Muscle layer of duodenum (tissue), 2 donors: ENCODE measurements around the gene VPS37C.

Experiments
- H3K27ac ChIP-seq: one replicate; pipeline ENCODE4 v1.7.0; 2013; ENCODE audit warnings: mild to moderate bottlenecking, low read length
- H3K27me3 ChIP-seq: one replicate; pipeline ENCODE4 v1.7.0; 2013; ENCODE audit warnings: low read depth, mild to moderate bottlenecking, control low read depth, low read length
- H3K36me3 ChIP-seq, 2 donors: one replicate each; pipeline ENCODE4 v1.7.0; 2013; ENCODE audit warnings: low read length in 2 of 2, control low read depth in 1 of 2, mild to moderate bottlenecking in 1 of 2; ENCODE audit not compliant: insufficient read depth in 2 of 2, control insufficient read depth in 1 of 2
- H3K4me1 ChIP-seq, 2 donors: one replicate each; pipeline ENCODE4 v1.7.0; 2013; ENCODE audit warnings: low read length in 2 of 2, mild to moderate bottlenecking in 2 of 2, control low read depth in 1 of 2, moderate library complexity in 1 of 2; ENCODE audit not compliant: insufficient read depth in 2 of 2, control insufficient read depth in 1 of 2
- H3K4me3 ChIP-seq, 2 donors: one replicate each; pipeline ENCODE4 v1.7.0; 2013; ENCODE audit warnings: low read length in 2 of 2, low read depth in 1 of 2, mild to moderate bottlenecking in 1 of 2
- H3K9me3 ChIP-seq, 2 donors: one replicate each; pipeline ENCODE4 v1.7.0; 2013; ENCODE audit warnings: low read length in 2 of 2, control low read depth in 1 of 2, mild to moderate bottlenecking in 1 of 2; ENCODE audit not compliant: control insufficient read depth in 1 of 2
- donor health status: healthy.

Gene VPS37C

DNA sequence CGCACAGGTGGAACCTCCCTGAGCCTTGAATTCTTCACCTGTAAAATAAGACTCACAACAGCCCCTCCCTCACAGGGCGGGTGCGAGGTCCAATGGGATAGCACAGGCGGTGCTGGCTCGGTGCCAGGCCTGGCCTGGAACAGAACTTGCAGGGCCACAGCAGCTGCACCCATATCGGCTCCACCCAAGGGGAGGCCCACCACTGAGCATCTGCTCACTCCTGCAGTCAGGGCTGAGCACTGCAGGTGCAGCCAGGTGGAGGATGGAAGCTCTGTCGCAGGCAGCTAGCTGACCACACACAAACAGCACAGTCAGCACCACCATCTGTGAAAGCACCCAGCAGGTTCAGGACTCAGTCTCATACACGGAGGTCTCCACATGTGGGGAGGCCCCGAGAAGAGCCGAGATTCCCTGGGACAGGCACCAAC, 19.6 kb downstream of the VPS37C start:
- no peaks in the 10 kb centered on the region for H3K27me3 ChIP-seq
- H3K36me3 ChIP-seq = peaks cover 10 to 15% of the 10 kb centered on the region in 2 donors
- peaks cover 5 to 25% of the 10 kb centered on the region in 2 donors for H3K4me1 ChIP-seq
- no peaks in the 10 kb centered on the region for H3K9me3 ChIP-seq
- no peak overlapping the region for H3K27ac ChIP-seq
- H3K4me3 ChIP-seq = no peak overlapping the region

- peaks cover 5 to 25% of the 10 kb centered on the region in 2 donors for H3K4me1 ChIP-seq
- H3K36me3 ChIP-seq = peaks cover 10 to 15% of the 10 kb centered on the region in 2 donors
- no peak overlapping the region for H3K4me3 ChIP-seq
- no peaks in the 10 kb centered on the region for H3K27me3 ChIP-seq
- H3K27ac ChIP-seq = no peak overlapping the region
- H3K9me3 ChIP-seq = no peaks in the 10 kb centered on the region
These were observed 20.8 kb downstream of the VPS37C start for GRCh38 chr11:61140416-61140815.

DNA sequence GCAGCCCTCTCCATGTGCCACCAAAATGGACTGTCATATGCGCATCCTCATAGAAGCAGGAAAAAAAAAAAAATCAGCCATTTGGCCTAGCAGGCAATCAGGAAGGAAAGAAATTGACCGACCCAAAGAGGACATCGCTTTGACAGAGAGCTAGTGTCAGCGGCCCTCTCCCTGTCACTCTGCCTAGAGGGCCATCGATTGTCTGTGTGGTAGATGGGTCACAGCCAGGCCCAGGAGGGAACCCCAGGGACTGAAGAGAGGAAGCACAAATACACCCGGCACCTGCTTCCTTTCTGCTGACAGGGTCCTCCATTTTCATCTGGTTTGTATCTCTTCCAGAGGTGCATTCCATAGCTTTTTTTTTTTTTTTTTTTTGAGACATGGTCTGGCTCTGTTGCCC, 21.8 kb downstream of the VPS37C start:
- Histone ChIP-seq H3K27ac (no peak overlapping the region), H3K4me3 (no peak overlapping the region)

DNA sequence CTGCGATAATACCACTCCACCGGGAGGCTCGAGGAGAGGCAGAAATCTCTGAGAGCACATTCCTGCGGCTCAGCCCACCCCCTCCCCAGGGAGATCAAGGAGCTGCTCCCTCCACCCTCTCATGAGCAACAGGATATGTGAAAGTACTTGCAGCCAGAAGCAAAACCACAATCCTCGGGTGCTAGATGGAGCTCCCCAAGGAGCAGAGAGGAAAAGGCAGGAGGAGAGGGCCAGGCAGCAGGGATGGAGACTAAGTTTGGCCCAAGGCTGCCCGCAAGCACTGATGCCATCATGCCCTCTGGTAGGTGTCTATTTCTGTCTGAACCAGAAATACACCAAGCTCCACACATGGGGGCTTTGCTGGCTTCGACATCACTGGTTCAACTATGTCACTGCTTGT, 22.3 kb downstream of the VPS37C start:
- H3K27ac ChIP-seq = no peak overlapping the region

More for the DNA sequence above, 21.8 kb downstream of the VPS37C start:
- Histone ChIP-seq H3K9me3 (no peaks in the 10 kb centered on the region), H3K36me3 (peaks cover 18 to 24% of the 10 kb centered on the region in 2 donors), H3K27me3 (no peaks in the 10 kb centered on the region), H3K4me1 (peaks cover 5 to 25% of the 10 kb centered on the region in 2 donors)

DNA sequence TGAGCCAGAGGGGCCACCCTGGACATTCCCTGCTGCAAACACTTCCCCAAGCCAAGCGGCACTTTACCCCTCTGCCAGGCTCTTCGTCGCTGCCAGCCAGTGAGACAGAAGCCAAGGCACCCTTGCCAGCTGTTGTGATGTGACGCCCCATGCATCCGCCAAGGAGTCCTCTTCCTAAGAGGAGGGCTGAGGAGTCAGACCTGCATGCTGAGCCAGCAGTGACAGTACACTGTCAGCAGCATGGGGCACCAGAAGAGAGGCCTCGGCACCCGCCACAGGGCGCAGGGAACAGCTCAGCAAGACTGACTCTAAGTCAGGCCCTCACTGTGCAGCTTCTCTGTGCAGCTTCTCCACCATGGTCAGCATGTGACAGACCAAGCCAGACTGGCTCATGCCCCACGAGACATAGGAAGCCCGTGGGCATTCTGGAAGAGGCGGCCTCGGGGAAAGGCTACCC, 26.4 kb downstream of the VPS37C start:
- Histone ChIP-seq H3K27ac (no peak overlapping the region), H3K4me3 (no peak overlapping the region), H3K36me3 (peaks cover 29 to 52% of the 10 kb centered on the region in 2 donors), H3K4me1 (peaks cover 7 to 19% of the 10 kb centered on the region in 2 donors), H3K9me3 (no peaks in the 10 kb centered on the region), H3K27me3 (no peaks in the 10 kb centered on the region)

More for the DNA sequence above, 22.3 kb downstream of the VPS37C start:
- peaks cover 5 to 25% of the 10 kb centered on the region in 2 donors for H3K4me1 ChIP-seq
- H3K9me3 ChIP-seq = no peaks in the 10 kb centered on the region
- no peaks in the 10 kb centered on the region for H3K27me3 ChIP-seq
- no peak overlapping the region for H3K4me3 ChIP-seq
- peaks cover 18 to 29% of the 10 kb centered on the region in 2 donors for H3K36me3 ChIP-seq

DNA sequence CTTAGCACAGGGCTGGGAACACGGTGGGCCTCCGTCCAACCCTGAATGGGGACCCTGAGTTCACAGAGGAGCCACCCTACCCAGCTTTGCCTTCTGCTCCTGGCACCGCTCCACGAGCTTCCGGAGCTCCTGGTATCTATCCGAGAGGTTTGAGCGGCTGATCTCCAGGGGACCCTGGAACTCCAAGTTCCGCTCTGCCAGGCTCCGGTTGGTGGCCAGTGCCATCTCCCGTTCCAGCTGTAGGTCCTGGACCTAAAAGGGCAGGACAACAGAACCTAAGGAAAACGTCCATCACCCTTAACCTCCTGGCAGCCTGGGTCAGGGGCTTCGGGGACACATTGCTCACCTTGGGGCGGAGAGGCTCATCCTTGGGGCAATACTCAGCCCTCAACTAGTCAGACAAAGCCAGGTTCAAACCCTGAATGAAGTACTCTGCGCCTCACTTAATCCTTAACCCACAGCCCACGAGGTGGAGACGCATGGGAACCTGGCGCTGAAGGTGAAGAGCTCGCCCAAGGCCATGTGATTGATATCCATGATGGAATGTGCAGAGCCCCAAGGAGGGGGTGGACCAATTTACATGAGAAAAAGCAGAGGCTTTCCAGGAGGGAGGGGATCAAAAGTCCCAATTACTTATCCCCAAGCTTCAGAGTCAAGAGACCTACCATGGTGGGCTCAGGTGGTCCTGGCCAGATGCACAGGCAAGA, 27.1 kb downstream of the VPS37C start:
- Histone ChIP-seq H3K4me3 (no peak overlapping the region), H3K4me1 (peaks cover 7 to 13% of the 10 kb centered on the region in 2 donors), H3K9me3 (no peaks in the 10 kb centered on the region), H3K36me3 (peaks cover 29 to 52% of the 10 kb centered on the region in 2 donors), H3K27me3 (no peaks in the 10 kb centered on the region), H3K27ac (no peak overlapping the region)

DNA sequence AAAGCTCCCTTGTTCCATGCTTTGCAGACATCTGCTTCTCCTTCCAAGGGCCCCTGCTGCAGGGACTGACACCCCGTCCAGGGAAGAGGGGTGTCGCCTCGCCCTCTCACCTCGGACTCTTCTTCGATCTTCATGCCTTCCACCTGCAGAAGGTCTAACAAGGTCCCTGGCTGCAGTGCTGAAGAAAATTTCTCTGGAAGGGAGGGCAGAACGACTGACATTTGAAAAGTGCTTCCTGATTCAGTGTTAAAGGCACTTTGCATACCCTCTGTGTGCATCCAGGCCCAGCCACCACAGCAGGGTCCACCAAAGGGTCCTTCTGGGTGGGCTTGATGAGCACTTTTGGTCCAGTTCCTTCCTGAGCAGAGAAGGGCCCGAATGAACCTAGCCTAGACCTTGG, 28.1 kb downstream of the VPS37C start:
- H3K27ac ChIP-seq = no peak overlapping the region
- peaks cover 7% of the 10 kb centered on the region in 2 donors for H3K4me1 ChIP-seq
- no peaks in the 10 kb centered on the region for H3K9me3 ChIP-seq
- H3K36me3 ChIP-seq = peaks cover 27 to 52% of the 10 kb centered on the region in 2 donors
- no peaks in the 10 kb centered on the region for H3K27me3 ChIP-seq
- no peak overlapping the region for H3K4me3 ChIP-seq

DNA sequence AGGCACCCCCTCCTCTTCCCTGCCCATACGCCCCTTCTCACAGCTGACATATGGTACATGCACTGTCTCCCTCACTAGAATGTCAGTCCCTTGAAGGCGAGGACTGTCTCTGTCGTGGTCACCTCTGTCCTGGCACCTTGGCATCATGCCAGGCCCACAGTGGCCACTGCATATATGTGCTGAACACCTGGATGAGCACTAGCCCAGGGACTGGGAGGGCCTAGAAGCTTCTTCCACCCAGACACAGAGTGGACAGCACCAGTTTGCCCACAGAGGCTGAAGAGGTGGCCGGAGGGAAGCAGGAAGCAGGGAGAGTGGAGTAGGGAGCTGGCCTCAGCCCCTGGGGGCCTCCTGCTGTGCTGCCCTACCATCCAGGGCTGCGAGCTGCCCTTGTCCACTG, 28.6 kb downstream of the VPS37C start:
- Histone ChIP-seq H3K36me3 (peaks cover 23 to 51% of the 10 kb centered on the region in 2 donors), H3K27me3 (no peaks in the 10 kb centered on the region), H3K4me3 (no peak overlapping the region), H3K9me3 (no peaks in the 10 kb centered on the region), H3K27ac (no peak overlapping the region), H3K4me1 (peaks cover 7% of the 10 kb centered on the region in 2 donors)

DNA sequence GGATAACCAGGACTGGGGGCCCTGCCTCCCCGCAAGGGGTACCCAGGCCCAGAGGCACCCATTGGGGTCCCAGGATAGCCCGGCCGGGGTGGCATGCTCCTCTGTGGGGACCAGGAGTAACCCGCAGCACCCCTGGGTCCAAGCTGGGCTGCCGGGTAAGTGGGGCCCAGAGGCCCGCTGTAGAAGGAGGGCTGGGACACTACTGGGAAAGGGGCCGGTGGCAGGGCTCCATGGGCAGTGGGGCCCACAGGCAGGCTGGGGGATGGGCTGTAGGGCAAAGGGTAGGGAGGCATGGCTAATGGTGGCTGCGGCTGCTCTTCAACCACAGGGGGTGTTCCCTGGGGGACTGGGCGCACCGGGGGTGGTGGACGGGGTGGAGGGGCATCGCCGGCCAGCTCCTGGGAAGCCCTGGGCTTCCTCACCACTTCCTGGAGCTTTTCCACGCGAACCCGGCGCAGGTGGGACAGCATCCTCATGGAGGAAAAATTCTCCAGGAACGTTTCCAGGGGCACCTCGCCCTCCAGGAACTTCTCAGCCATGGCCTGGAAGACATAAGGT, 29.1 kb downstream of the VPS37C start:
- H3K4me3 ChIP-seq = no peak overlapping the region
- H3K36me3 ChIP-seq = peaks cover 20 to 47% of the 10 kb centered on the region in 2 donors
- H3K4me1 ChIP-seq = peaks cover 7% of the 10 kb centered on the region in 2 donors
- no peaks in the 10 kb centered on the region for H3K27me3 ChIP-seq
- H3K27ac ChIP-seq = no peak overlapping the region
- H3K9me3 ChIP-seq = no peaks in the 10 kb centered on the region

DNA sequence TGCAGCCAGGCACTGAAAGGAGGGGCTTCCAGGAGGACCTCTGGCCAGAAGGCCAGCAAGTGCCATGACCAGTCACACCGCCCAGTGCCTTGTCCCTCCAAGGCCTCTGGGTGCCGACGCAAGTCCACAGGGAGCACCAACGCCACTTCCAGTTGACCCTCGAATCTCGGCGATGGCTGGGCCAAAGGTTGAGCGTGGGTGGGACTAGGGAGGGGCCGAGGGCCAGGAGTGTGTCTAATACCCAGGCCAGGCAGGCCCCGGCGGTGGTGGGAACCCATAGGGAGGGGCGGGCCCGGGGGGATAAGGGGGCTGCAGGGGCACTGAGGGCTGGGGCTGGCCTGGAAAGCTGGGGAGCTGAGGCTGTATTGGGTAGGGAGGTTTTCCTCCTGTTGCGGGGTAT, 29.6 kb downstream of the VPS37C start:
- Histone ChIP-seq H3K4me1 (peaks cover 7% of the 10 kb centered on the region in 2 donors), H3K27ac (no peak overlapping the region), H3K36me3 (peaks cover 19 to 47% of the 10 kb centered on the region in 2 donors)

DNA sequence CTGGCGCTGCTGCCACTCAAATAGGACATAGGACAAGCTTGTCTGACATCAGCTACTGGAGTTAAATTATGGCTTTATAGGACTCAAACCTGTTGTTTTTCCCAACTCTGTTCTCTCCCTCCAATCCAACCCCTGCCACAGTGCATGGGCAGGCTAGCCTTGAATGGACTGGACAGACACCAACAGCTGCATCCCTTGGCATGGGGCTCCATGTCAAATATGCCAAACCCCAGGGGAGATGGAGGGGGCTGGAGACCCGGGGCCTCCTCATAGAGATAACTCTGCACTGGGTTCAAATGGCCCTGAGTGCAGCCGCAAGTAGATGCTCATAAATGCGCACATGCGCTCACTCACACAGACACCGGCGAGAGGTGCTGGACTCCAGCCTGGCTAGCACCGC, 30.0 kb downstream of the VPS37C start:
- Histone ChIP-seq H3K4me3 (no peak overlapping the region), H3K27me3 (no peaks in the 10 kb centered on the region), H3K36me3 (peaks cover 19 to 47% of the 10 kb centered on the region in 2 donors), H3K27ac (no peak overlapping the region), H3K9me3 (no peaks in the 10 kb centered on the region), H3K4me1 (peaks cover 7 to 10% of the 10 kb centered on the region in 2 donors)

More for the DNA sequence above, 29.6 kb downstream of the VPS37C start:
- H3K4me3 ChIP-seq = no peak overlapping the region
- H3K9me3 ChIP-seq = no peaks in the 10 kb centered on the region
- H3K27me3 ChIP-seq = no peaks in the 10 kb centered on the region
